ENCODE data around the gene SKIC8. TPM values are rescaled to one million over a fixed set of nuclear protein-coding genes. Genes with fewer than 3 reads are reported as not detected.

Gene SKIC8
- total RNA-seq, 1 experiment from 2014 or later, result 56.2 TPM

DNA sequence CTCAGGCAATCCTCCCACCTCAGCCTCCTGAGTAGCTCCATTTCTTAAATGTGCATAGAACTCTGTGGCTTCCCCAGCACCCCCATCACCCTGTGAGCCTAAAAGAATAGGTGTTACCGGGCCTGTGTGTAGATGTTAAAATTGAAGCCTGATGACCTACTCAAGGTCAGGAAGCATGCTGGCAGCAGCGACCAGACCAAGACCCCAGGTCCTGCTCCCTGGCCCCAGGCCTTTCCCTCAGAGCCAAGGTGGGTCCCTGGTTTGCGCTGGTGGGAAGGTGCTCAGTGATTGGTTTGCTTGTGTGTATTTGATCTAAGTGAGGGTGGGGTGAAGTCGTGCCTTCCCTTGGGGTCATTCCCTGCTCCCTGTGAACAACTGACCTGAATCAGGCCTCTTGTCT lies 22.4 kb upstream of the SKIC8 start:
- ChIA-PET POLR2A (no interaction called here), CTCF (no interaction called here)
- intact Hi-C loops (cut with micrococcal nuclease), result no loop called here
- no peaks in the 10 kb centered on the region for H3K9me3 Mint-ChIP-seq (ENCODE audit: unreplicated experiment)
- no peak overlapping the region for H3K4me3 Mint-ChIP-seq (ENCODE audit: unreplicated experiment)
- peaks cover 12% of the 10 kb centered on the region for H3K4me1 Mint-ChIP-seq (ENCODE audit: insufficient read depth, unreplicated experiment)
- H3K36me3 Mint-ChIP-seq (ENCODE audit: insufficient read depth, unreplicated experiment), result no peaks in the 10 kb centered on the region
- no peak for DNase-seq (ENCODE audit: unreplicated experiment)
- H3K27me3 Mint-ChIP-seq (ENCODE audit: insufficient read depth, unreplicated experiment), result no peaks in the 10 kb centered on the region
- TF ChIP-seq, protein P1, sequence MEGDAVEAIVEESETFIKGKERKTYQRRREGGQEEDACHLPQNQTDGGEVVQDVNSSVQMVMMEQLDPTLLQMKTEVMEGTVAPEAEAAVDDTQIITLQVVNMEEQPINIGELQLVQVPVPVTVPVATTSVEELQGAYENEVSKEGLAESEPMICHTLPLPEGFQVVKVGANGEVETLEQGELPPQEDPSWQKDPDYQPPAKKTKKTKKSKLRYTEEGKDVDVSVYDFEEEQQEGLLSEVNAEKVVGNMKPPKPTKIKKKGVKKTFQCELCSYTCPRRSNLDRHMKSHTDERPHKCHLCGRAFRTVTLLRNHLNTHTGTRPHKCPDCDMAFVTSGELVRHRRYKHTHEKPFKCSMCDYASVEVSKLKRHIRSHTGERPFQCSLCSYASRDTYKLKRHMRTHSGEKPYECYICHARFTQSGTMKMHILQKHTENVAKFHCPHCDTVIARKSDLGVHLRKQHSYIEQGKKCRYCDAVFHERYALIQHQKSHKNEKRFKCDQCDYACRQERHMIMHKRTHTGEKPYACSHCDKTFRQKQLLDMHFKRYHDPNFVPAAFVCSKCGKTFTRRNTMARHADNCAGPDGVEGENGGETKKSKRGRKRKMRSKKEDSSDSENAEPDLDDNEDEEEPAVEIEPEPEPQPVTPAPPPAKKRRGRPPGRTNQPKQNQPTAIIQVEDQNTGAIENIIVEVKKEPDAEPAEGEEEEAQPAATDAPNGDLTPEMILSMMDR (IDR thresholded peaks at IDR 0.05; ENCODE audit: unreplicated experiment), result no peak
- H3K27ac Mint-ChIP-seq (ENCODE audit: low read depth, unreplicated experiment), result no peak overlapping the region
- BruUV-seq (replicated peaks), result no TSS peak

DNA sequence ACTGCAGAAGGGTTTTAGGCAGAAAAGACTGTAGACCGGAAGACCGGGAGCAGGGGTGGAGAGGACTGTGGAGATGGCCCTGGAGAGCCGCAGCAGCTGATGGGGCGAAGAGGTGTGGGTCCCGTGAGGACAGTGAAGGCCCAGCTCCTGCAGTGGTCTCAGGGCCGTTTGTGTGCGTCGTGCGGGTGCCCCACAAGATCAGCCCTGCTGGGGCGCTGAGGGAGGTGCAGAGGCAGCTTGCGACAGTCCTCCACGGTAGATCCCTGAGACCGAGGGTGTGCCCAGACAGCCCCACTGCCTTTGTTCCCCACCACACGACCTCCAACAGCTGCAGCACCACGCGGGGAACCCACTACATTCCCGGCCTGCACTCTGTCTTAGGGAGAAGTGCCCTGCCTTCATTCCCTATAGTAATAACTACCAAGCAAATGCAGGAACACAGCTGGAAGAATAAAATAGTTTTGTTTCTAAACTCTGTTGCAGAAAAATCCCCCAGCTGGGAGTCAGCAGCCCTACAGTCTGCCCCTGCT lies 21.7 kb upstream of the SKIC8 start:
- DNase-seq (ENCODE audit: unreplicated experiment), result no peak
- BruUV-seq (replicated peaks), result no TSS peak

DNA sequence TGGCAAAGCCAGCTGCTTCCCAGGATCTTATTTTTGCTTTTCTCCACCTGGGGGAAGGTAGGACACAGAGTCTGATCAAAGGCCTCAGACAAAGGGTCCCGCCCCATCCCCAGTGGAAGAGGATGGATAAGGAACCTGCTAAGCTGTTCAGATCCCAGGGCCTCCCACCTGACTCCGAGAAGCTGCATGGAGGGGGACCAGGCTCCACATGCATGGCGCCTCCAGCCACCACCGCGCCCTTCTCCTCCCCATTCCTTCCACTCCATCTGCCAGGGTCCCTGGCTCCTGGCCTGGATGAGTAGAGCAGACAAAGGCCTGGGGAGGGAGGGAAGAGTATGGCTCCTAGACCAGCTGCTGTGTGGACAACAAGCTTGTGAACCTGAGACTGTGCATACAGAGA lies 20.8 kb upstream of the SKIC8 start:
- Mint-ChIP-seq H3K27me3 (ENCODE audit: insufficient read depth, unreplicated experiment) (no peaks in the 10 kb centered on the region), H3K9me3 (ENCODE audit: unreplicated experiment) (no peaks in the 10 kb centered on the region), H3K4me3 (ENCODE audit: unreplicated experiment) (no peak overlapping the region), H3K27ac (ENCODE audit: low read depth, unreplicated experiment) (no peak overlapping the region), H3K36me3 (ENCODE audit: insufficient read depth, unreplicated experiment) (no peaks in the 10 kb centered on the region), H3K4me1 (ENCODE audit: insufficient read depth, unreplicated experiment) (peaks cover 9% of the 10 kb centered on the region)
- TF ChIP-seq, protein P1 (IDR thresholded peaks at IDR 0.05; ENCODE audit: unreplicated experiment), result no peak
- DNase-seq (ENCODE audit: unreplicated experiment), result no peak
- intact Hi-C loops (cut with micrococcal nuclease), result no loop called here
- CTCF ChIA-PET, result interaction anchor here (1.9 kb wide), 1 partner anchor 12 kb away, joined by 9 read pairs; no protein-coding TSS in a partner anchor
- POLR2A ChIA-PET, result no interaction called here
- BruUV-seq (replicated peaks), result no TSS peak

More for the DNA sequence above, 21.7 kb upstream of the SKIC8 start:
- no peaks in the 10 kb centered on the region for H3K36me3 Mint-ChIP-seq (ENCODE audit: insufficient read depth, unreplicated experiment)
- ChIA-PET CTCF (interaction anchor here (0.6 to 1.9 kb wide), 2 partner anchors 12 to 101 kb away, joined by 3 to 9 read pairs; no protein-coding TSS in a partner anchor), POLR2A (no interaction called here)
- peaks cover 12% of the 10 kb centered on the region for H3K4me1 Mint-ChIP-seq (ENCODE audit: insufficient read depth, unreplicated experiment)
- H3K4me3 Mint-ChIP-seq (ENCODE audit: unreplicated experiment), result no peak overlapping the region
- H3K27ac Mint-ChIP-seq (ENCODE audit: low read depth, unreplicated experiment), result no peak overlapping the region
- intact Hi-C loops (cut with micrococcal nuclease), result no loop called here
- no peaks in the 10 kb centered on the region for H3K9me3 Mint-ChIP-seq (ENCODE audit: unreplicated experiment)
- no peaks in the 10 kb centered on the region for H3K27me3 Mint-ChIP-seq (ENCODE audit: insufficient read depth, unreplicated experiment)
- TF ChIP-seq, protein P1 (IDR thresholded peaks at IDR 0.05; ENCODE audit: unreplicated experiment), result no peak

- ChIA-PET CTCF (interaction anchor here (1.9 kb wide), 1 partner anchor 11 kb away, joined by 9 read pairs; no protein-coding TSS in a partner anchor), POLR2A (no interaction called here)
- H3K9me3 Mint-ChIP-seq (ENCODE audit: unreplicated experiment), result no peaks in the 10 kb centered on the region
- peaks cover 5% of the 10 kb centered on the region for H3K4me1 Mint-ChIP-seq (ENCODE audit: insufficient read depth, unreplicated experiment)
- DNase-seq (ENCODE audit: unreplicated experiment), result no peak
- H3K36me3 Mint-ChIP-seq (ENCODE audit: insufficient read depth, unreplicated experiment), result no peaks in the 10 kb centered on the region
- no peak overlapping the region for H3K27ac Mint-ChIP-seq (ENCODE audit: low read depth, unreplicated experiment)
- no TSS peak for BruUV-seq (replicated peaks)
- no peak overlapping the region for H3K4me3 Mint-ChIP-seq (ENCODE audit: unreplicated experiment)
- intact Hi-C loops (cut with micrococcal nuclease), result no loop called here
- TF ChIP-seq, protein P1 (IDR thresholded peaks at IDR 0.05; ENCODE audit: unreplicated experiment), result no peak
- no peaks in the 10 kb centered on the region for H3K27me3 Mint-ChIP-seq (ENCODE audit: insufficient read depth, unreplicated experiment)
Observed at GRCh38 chr15:78319588-78319987, 20.2 kb upstream of the SKIC8 start.

Data from MCF 10A (cell line).